H1 (cell line): ENCODE results near the gene CKLF. TPM values are rescaled to one million over a fixed set of nuclear protein-coding genes. Genes with fewer than 3 reads are reported as not detected.

Experiments used
- CTCF ChIA-PET: fragments of 300-600 bp; sonication (Branson Sonifier 250); formaldehyde crosslinking; loops from one replicate; lab custom pipeline; 2021; ENCODE audit not compliant: partially characterized antibody; lab: Charles Lee
- POLR2A ChIA-PET: fragments of 300-600 bp; sonication (Branson Sonifier 250); formaldehyde crosslinking; loops from one replicate; lab custom pipeline; 2021; ENCODE audit warnings: inconsistent platforms; ENCODE audit not compliant: partially characterized antibody; lab: Charles Lee
- DNase-seq, 2 experiments: peaks; one replicate each; pipeline versions ENCODE4 v3.0.0 to v3.0.0-alpha.2; 2010 to 2022; ENCODE audit warnings: low spot score in 2 of 2, low read depth in 1 of 2, mixed read lengths in 1 of 2
- FAIRE-seq: peaks from 2 replicates; lab custom pipeline; 2011; peaks lifted over from hg19 to GRCh38; lab: Jason Lieb, UNC
- H2AFZ ChIP-seq: 2 replicates; pipeline ENCODE4 v1.8.1; 2012; ENCODE audit warnings: low read length, inconsistent platforms
- H2AK5ac ChIP-seq: 2 replicates; pipeline ENCODE4 v1.6.1; 2013; ENCODE audit warnings: low read depth, low read length
- H2BK120ac ChIP-seq: replicated peaks from 2 replicates; pipeline ENCODE3; 2013; ENCODE audit warnings: low read depth, low read length, inconsistent platforms
- H2BK12ac ChIP-seq: 2 replicates; pipeline ENCODE4 v1.6.1; 2013; ENCODE audit warnings: low read depth, low read length
- H2BK15ac ChIP-seq: 2 replicates; pipeline ENCODE4 v1.6.1; 2013; ENCODE audit warnings: low read length
- H2BK20ac ChIP-seq: 2 replicates; pipeline ENCODE4 v1.6.1; 2013; ENCODE audit warnings: low read length
- H2BK5ac ChIP-seq: 2 replicates; pipeline ENCODE4 v1.6.1; 2013; ENCODE audit warnings: low read depth, low read length
- H3K14ac ChIP-seq: 2 replicates; pipeline ENCODE4 v1.6.1; 2013; ENCODE audit warnings: inconsistent platforms; ENCODE audit not compliant: insufficient read length
- H3K18ac ChIP-seq: 2 replicates; pipeline ENCODE4 v1.6.1; 2013; ENCODE audit warnings: low read length; ENCODE audit errors: extremely low read depth
- H3K23ac ChIP-seq: 2 replicates; pipeline ENCODE4 v1.6.1; 2013; ENCODE audit warnings: inconsistent platforms; ENCODE audit not compliant: insufficient read length
- H3K23me2 ChIP-seq: 2 replicates; pipeline ENCODE4 v1.6.1; 2013; ENCODE audit warnings: low read depth, low read length
- H3K27ac ChIP-seq: 2 replicates; pipeline ENCODE4 v1.6.1; 2011; ENCODE audit warnings: low read depth, low read length, inconsistent platforms
- H3K27me3 ChIP-seq, 4 experiments: replicated peaks in 1 of 4; 1 replicate in 1 of 4; 2 replicates in 3 of 4; pipeline versions ENCODE4 v1.6.1 to v1.8.1; 2011 to 2013; ENCODE audit warnings: low read length in 3 of 4, mild to moderate bottlenecking in 3 of 4, inconsistent platforms in 2 of 4, mixed read lengths in 2 of 4, moderate library complexity in 1 of 4; ENCODE audit not compliant: control insufficient read depth in 3 of 4, insufficient read depth in 3 of 4; ENCODE audit errors: extremely low read depth in 1 of 4
- H3K36me3 ChIP-seq, 4 experiments: 2 replicates each; pipeline versions ENCODE4 v1.6.1 to v1.8.1; 2011 to 2013; ENCODE audit warnings: mild to moderate bottlenecking in 4 of 4, low read length in 3 of 4, moderate library complexity in 2 of 4, control low read depth in 1 of 4, inconsistent platforms in 1 of 4; ENCODE audit not compliant: insufficient read depth in 4 of 4, control insufficient read depth in 2 of 4
- H3K4ac ChIP-seq: replicated peaks from 2 replicates; pipeline ENCODE3; 2013; ENCODE audit warnings: low read length, low read depth, mixed read lengths, inconsistent platforms; ENCODE audit not compliant: insufficient read length
- H3K4me1 ChIP-seq, 4 experiments: replicated peaks in 1 of 4; 1 replicate in 1 of 4; 2 replicates in 3 of 4; pipeline versions ENCODE4 v1.6.1 to v1.8.1; 2011 to 2013; ENCODE audit warnings: low read length in 3 of 4, inconsistent platforms in 2 of 4, mixed read lengths in 1 of 4; ENCODE audit not compliant: insufficient read depth in 4 of 4, control insufficient read depth in 3 of 4
- H3K4me2 ChIP-seq, 2 experiments: 2 replicates each; pipeline versions ENCODE4 v1.6.1 to v1.8.1; 2011 to 2013; ENCODE audit warnings: low read depth in 2 of 2, low read length in 2 of 2, control low read depth in 1 of 2, inconsistent platforms in 1 of 2, mild to moderate bottlenecking in 1 of 2; ENCODE audit not compliant: insufficient read depth in 1 of 2
- H3K4me3 ChIP-seq, 4 experiments: fragments of 200-600, 300-600 bp in 1 of 4; sonication (generic), shearing (Covaris generic), sonication (Bioruptor Twin) in 1 of 4; 2 replicates each; pipeline versions ENCODE4 v1.5.1 to v1.8.1; 2011 to 2016; ENCODE audit warnings: low read length in 4 of 4, low read depth in 3 of 4, control low read depth in 2 of 4, inconsistent platforms in 2 of 4, mild to moderate bottlenecking in 2 of 4, mixed read lengths in 1 of 4, moderate library complexity in 1 of 4; ENCODE audit not compliant: insufficient read depth in 2 of 4; ENCODE audit errors: extremely low read depth in 1 of 4
- H3K56ac ChIP-seq: replicated peaks from 2 replicates; pipeline ENCODE3; 2013; ENCODE audit warnings: low read depth, mild to moderate bottlenecking, mixed read lengths, low read length, inconsistent platforms; ENCODE audit not compliant: insufficient read length
- H3K79me1 ChIP-seq: 2 replicates; pipeline ENCODE4 v1.6.1; 2013; ENCODE audit warnings: low read depth, low read length, control low read depth
- H3K79me2 ChIP-seq, 2 experiments: 2 replicates each; pipeline versions ENCODE4 v1.6.1 to v1.8.1; 2012 to 2013; ENCODE audit warnings: low read length in 2 of 2, mild to moderate bottlenecking in 2 of 2, inconsistent platforms in 1 of 2; ENCODE audit not compliant: insufficient read depth in 2 of 2, control insufficient read depth in 1 of 2
- H3K9ac ChIP-seq, 4 experiments: replicated peaks in 1 of 4; 1 replicate in 1 of 4; 2 replicates in 3 of 4; pipeline versions ENCODE4 v1.6.1 to v1.8.1; 2011 to 2013; ENCODE audit warnings: low read depth in 3 of 4, low read length in 3 of 4, control low read depth in 2 of 4, mild to moderate bottlenecking in 2 of 4, moderate library complexity in 2 of 4, inconsistent platforms in 1 of 4; ENCODE audit errors: extremely low read depth in 1 of 4
- H3K9me3 ChIP-seq, 2 experiments: 2 replicates each; pipeline versions ENCODE4 v1.6.1 to v1.8.1; 2012 to 2013; ENCODE audit warnings: mild to moderate bottlenecking in 2 of 2, moderate library complexity in 2 of 2, control low read depth in 1 of 2, inconsistent platforms in 1 of 2, low read depth in 1 of 2, low read length in 1 of 2, mixed read lengths in 1 of 2; ENCODE audit not compliant: insufficient read depth in 2 of 2
- H4K20me1 ChIP-seq, 2 experiments: replicated peaks in 1 of 2; 2 replicates each; pipeline versions ENCODE3 to v1.8.1; 2011 to 2013; ENCODE audit warnings: inconsistent platforms in 2 of 2, low read length in 2 of 2, mild to moderate bottlenecking in 1 of 2; ENCODE audit not compliant: insufficient read depth in 2 of 2, control insufficient read depth in 1 of 2
- H4K5ac ChIP-seq: 2 replicates; pipeline ENCODE4 v1.6.1; 2013; ENCODE audit warnings: low read length, low read depth, mixed read lengths, inconsistent platforms; ENCODE audit not compliant: insufficient read length
- H4K8ac ChIP-seq: 2 replicates; pipeline ENCODE4 v1.8.0; 2013; ENCODE audit warnings: mild to moderate bottlenecking, moderate library complexity, low read length, inconsistent platforms; ENCODE audit not compliant: insufficient read depth; ENCODE audit errors: extremely low read depth
- H4K91ac ChIP-seq: replicated peaks from 2 replicates; pipeline ENCODE3; 2013; ENCODE audit warnings: low read length, mixed read lengths, inconsistent platforms; ENCODE audit not compliant: insufficient read length
- ATF2 ChIP-seq: IDR thresholded peaks from 2 replicates; pipeline ENCODE4 v1.6.1; 2012; ENCODE audit warnings: low read length, inconsistent platforms
- CREB1 ChIP-seq: IDR thresholded peaks from 2 replicates; pipeline ENCODE4 v1.6.1; 2012; ENCODE audit warnings: inconsistent platforms
- EP300 ChIP-seq, 2 experiments: IDR thresholded peaks; 1 replicate in 1 of 2; 2 replicates in 1 of 2; pipeline ENCODE4 v1.6.1; 2011 to 2012; ENCODE audit warnings: low read depth in 2 of 2, low read length in 2 of 2, mild to moderate bottlenecking in 2 of 2, borderline replicate concordance in 1 of 2, inconsistent platforms in 1 of 2, moderate library complexity in 1 of 2
- MAFK ChIP-seq: IDR thresholded peaks from 2 replicates; pipeline ENCODE4 v1.6.1; 2012; ENCODE audit warnings: low read depth, mild to moderate bottlenecking, improper control_type of control experiment, low read length
- SAP30 ChIP-seq: fragments of 300-600 bp; sonication (generic); IDR thresholded peaks from 2 replicates; pipeline ENCODE4 v1.7.1; 2012; ENCODE audit warnings: low read length, moderate library complexity, mild to moderate bottlenecking, inconsistent platforms; ENCODE audit not compliant: insufficient read depth, insufficient replicate concordance
- WGBS, 2 experiments: shearing (Covaris generic) in 1 of 2; methylation state at CpG; one replicate each; pipeline versions ENCODE4 v1.1.6 to v1.1.7; 2013 to 2015; ENCODE audit warnings: low lambda C conversion rate in 2 of 2, mixed read lengths in 2 of 2, inconsistent platforms in 1 of 2, low coverage in 1 of 2, missing lambda C conversion rate in 1 of 2; ENCODE audit not compliant: insufficient replicate concordance in 2 of 2, insufficient coverage in 1 of 2, insufficient read length in 1 of 2; ENCODE audit errors: extremely low coverage in 1 of 2, missing lambda C conversion rate in 1 of 2; 5-methylcytosine and 5-hydroxymethylcytosine counted together
- polyA plus RNA-seq, 7 experiments: library from polyadenylated mRNA; depleted of rRNA in 3 of 7; stranded (reverse) in 5 of 7; unstranded in 2 of 7; fragments of >200 nt in 5 of 7; fragments of 200-250 nt in 2 of 7; gene quantifications; 1 replicate in 5 of 7; 2 replicates in 1 of 7; 4 replicates in 1 of 7; pipeline versions ENCODE4 v1.2.1 to v1.2.3, GENCODE V29; 2011 to 2013; ENCODE audit warnings: missing spikeins in 2 of 7, mixed read lengths in 2 of 7
- total RNA-seq: library from RNA; stranded (reverse); fragmentation: NEBNext Ultra II Directional; extraction: Animal tissue kit (Norgen Biotek cat#: 25700); gene quantifications from 2 replicates; pipeline ENCODE4 v1.2.1, GENCODE V29; 2021

The CKLF gene
- total and polyA plus RNA-seq, 2 of the 8 experiments (the other 6 are each of a cell fraction or from before 2014, with no cell fraction given) = 21.1 to 63.5 TPM

- H3K4ac ChIP-seq = no peak overlapping the region
- no peak overlapping the region for H4K8ac ChIP-seq
- 84% methylated on average over 3 of the region's 3 CpGs; no CpG with 5 or more reads in 1 of the 2 experiments for WGBS, 2 experiments
- no peaks in the 10 kb centered on the region for H4K20me1 ChIP-seq
- CTCF ChIA-PET = interaction anchor here (0.7 to 4.7 kb wide), 12 partner anchors 8 to 239 kb away, joined by 3 to 30 read pairs (median 4); no protein-coding TSS in a partner anchor
- no peaks in the 10 kb centered on the region for H3K36me3 ChIP-seq
- no peak overlapping the region for H3K23ac ChIP-seq
- H2AK5ac ChIP-seq = no peak overlapping the region
- no peak overlapping the region for H2BK5ac ChIP-seq
- H4K91ac ChIP-seq = no peak overlapping the region
- no peak overlapping the region for H2BK20ac ChIP-seq
- no peak overlapping the region for H3K14ac ChIP-seq
- H3K79me1 ChIP-seq = no peaks in the 10 kb centered on the region
- H2BK15ac ChIP-seq = no peak overlapping the region
- no peak overlapping the region for H3K4me3 ChIP-seq
- no peak overlapping the region for H2BK12ac ChIP-seq
- H4K5ac ChIP-seq = no peak overlapping the region
- H2AFZ ChIP-seq = no peak overlapping the region
- H3K23me2 ChIP-seq = peaks cover 4% of the 10 kb centered on the region
- no peak for DNase-seq
- no peak overlapping the region for H3K9ac ChIP-seq
- no peak for TF ChIP-seq EP300 (IDR thresholded peaks at IDR 0.05; ENCODE audit: borderline replicate concordance in 1 of 2, low read depth in 2 of 2, low read length in 2 of 2)
- no peak for TF ChIP-seq MAFK
- TF ChIP-seq CREB1 = no peak
- no peak for TF ChIP-seq ATF2
- no peak for TF ChIP-seq SAP30
- TF ChIP-seq, all 59 proteins: peak for 0
- Histone ChIP-seq H3K56ac (no peak overlapping the region), H3K9me3 (no peaks in the 10 kb centered on the region), H3K18ac (no peak overlapping the region), H3K79me2 (no peaks in the 10 kb centered on the region), H3K4me2 (0 out of 4 replicates have a peak overlapping the region, but pooled peaks of 1 of the 2 experiments have one; percentile 23), H2BK120ac (no peak overlapping the region), H3K4me1 (peaks cover 0 to 11% (median 10%) of the 10 kb centered on the region in 4 experiments), H3K27me3 (peaks cover 19 to 30% (median 27%) of the 10 kb centered on the region in 4 experiments), H3K27ac (no peak overlapping the region)
- POLR2A ChIA-PET = interaction anchor here (0.9 kb wide), 1 partner anchor 17 kb away, joined by 4 read pairs; no protein-coding TSS in a partner anchor
- FAIRE-seq = no peak
Observed at GRCh38 chr16:66581246-66581952, 29.0 kb downstream of the CKLF start.
